Endothelial cell (in vitro differentiated cells): Measurements from ENCODE around the gene NOA1. TPM values are rescaled to one million over a fixed set of nuclear protein-coding genes. Genes with fewer than 3 reads are reported as not detected.
A peak's percentile ranks its signal among the peaks of the same experiment; 100 is the strongest.

Source experiments
- DNase-seq: peaks from one replicate; pipeline ENCODE4 v3.0.0; 2021; ENCODE audit warnings: low spot score
- H3K27ac Mint-ChIP-seq: one replicate; pipeline ENCODE4 v1.8.0; 2021; ENCODE audit warnings: mixed read lengths, inconsistent platforms; ENCODE audit not compliant: unreplicated experiment
- H3K27me3 Mint-ChIP-seq: one replicate; pipeline ENCODE4 v1.8.0; 2021; ENCODE audit warnings: mild to moderate bottlenecking, moderate library complexity, mixed read lengths, inconsistent platforms; ENCODE audit not compliant: unreplicated experiment
- H3K36me3 Mint-ChIP-seq: one replicate; pipeline ENCODE4 v1.8.0; 2021; ENCODE audit warnings: mild to moderate bottlenecking, low read depth, mixed read lengths, inconsistent platforms; ENCODE audit not compliant: unreplicated experiment
- H3K4me1 Mint-ChIP-seq: one replicate; pipeline ENCODE4 v1.8.0; 2021; ENCODE audit warnings: mild to moderate bottlenecking, mixed read lengths, inconsistent platforms; ENCODE audit not compliant: unreplicated experiment
- H3K4me3 Mint-ChIP-seq: one replicate; pipeline ENCODE4 v1.8.0; 2021; ENCODE audit warnings: mild to moderate bottlenecking, mixed read lengths, inconsistent platforms; ENCODE audit not compliant: unreplicated experiment
- H3K9me3 Mint-ChIP-seq: one replicate; pipeline ENCODE4 v1.8.0; 2021; ENCODE audit warnings: mixed read lengths, inconsistent platforms; ENCODE audit not compliant: unreplicated experiment
- total RNA-seq: library from RNA; stranded (reverse); fragmentation: NEBNext Ultra II Directional; extraction: Animal tissue kit (Norgen Biotek cat#: 25700); gene quantifications from one replicate; pipeline ENCODE4 v1.2.1, GENCODE V29; 2021; ENCODE audit not compliant: unreplicated experiment
- TF ChIP-seq, protein P1 (sequence below): fragments of 200-600 bp; sonication (generic); IDR thresholded peaks from one replicate; pipeline ENCODE4 v1.5.0; 2021; ENCODE audit warnings: antibody characterized with exemption; ENCODE audit not compliant: unreplicated experiment

NOA1 gene
- total RNA-seq, 1 donor from 2014 or later, result 20.3 TPM

DNA sequence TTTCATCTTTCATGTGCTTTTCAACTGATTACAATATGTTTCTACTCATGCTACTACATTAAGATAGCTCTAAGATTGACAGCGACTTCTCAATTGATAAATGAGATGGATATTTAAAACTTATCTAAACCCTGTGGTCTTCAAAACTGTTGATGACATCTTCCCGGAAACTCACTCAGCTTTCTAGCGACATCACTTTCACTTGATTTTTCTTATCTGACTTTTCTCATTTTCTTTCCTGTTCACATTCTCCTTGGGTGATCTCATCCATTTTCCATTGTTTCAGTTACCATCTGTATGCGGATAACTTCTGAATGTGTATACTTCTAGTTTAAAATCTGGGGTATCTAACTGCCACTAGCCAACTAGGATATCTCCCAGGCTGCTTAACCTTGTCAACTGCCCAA is 4.4 kb upstream of the NOA1 start:
- no peak for DNase-seq
- peak overlapping the region; percentile 70 for H3K27ac Mint-ChIP-seq
- H3K27me3 Mint-ChIP-seq, result peaks cover 9% of the 10 kb centered on the region
- H3K4me3 Mint-ChIP-seq, result peak overlapping the region; percentile 16
- TF ChIP-seq, protein P1, sequence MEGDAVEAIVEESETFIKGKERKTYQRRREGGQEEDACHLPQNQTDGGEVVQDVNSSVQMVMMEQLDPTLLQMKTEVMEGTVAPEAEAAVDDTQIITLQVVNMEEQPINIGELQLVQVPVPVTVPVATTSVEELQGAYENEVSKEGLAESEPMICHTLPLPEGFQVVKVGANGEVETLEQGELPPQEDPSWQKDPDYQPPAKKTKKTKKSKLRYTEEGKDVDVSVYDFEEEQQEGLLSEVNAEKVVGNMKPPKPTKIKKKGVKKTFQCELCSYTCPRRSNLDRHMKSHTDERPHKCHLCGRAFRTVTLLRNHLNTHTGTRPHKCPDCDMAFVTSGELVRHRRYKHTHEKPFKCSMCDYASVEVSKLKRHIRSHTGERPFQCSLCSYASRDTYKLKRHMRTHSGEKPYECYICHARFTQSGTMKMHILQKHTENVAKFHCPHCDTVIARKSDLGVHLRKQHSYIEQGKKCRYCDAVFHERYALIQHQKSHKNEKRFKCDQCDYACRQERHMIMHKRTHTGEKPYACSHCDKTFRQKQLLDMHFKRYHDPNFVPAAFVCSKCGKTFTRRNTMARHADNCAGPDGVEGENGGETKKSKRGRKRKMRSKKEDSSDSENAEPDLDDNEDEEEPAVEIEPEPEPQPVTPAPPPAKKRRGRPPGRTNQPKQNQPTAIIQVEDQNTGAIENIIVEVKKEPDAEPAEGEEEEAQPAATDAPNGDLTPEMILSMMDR, result no peak
- H3K4me1 Mint-ChIP-seq, result peaks cover 28% of the 10 kb centered on the region
- H3K9me3 Mint-ChIP-seq, result no peaks in the 10 kb centered on the region
- H3K36me3 Mint-ChIP-seq, result peaks cover 2% of the 10 kb centered on the region

DNA sequence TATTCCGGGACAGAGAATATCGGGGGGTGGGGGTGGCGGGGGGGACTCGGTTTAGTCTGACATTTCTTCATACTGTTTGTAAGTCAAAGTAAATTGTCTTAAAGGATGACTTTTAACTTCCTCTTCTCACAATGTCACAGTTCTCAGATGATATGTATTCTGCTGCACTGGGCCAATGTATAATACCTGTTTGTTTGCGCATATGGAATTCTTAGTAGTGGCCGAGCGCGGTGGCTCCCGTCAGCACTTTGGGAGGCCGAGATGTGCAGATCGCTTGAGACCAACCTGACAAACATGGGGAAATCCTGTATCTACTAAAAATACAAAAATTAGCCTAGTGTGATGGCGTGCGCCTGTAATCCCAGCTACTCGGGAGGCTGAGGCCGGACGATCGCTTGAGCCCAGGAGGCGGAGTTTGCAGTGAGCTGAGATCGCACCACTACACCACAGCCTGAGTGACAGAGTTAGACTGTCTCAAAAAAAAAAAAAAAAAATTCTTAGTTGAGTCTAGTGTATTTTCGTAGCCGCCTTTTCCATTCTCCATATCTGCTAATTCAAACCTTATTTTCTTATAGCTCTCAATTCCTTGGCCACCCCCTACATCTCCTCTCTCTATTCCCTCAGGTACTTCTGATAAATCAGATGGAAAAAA is 2.1 kb upstream of the NOA1 start:
- Mint-ChIP-seq H3K36me3 (peaks cover 4% of the 10 kb centered on the region), H3K27me3 (peaks cover 15% of the 10 kb centered on the region), H3K9me3 (no peaks in the 10 kb centered on the region), H3K4me3 (peak overlapping the region; percentile 99), H3K4me1 (peaks cover 35% of the 10 kb centered on the region), H3K27ac (peak overlapping the region; percentile 99)
- TF ChIP-seq, protein P1, result no peak
- DNase-seq, result peak; percentile 39

DNA sequence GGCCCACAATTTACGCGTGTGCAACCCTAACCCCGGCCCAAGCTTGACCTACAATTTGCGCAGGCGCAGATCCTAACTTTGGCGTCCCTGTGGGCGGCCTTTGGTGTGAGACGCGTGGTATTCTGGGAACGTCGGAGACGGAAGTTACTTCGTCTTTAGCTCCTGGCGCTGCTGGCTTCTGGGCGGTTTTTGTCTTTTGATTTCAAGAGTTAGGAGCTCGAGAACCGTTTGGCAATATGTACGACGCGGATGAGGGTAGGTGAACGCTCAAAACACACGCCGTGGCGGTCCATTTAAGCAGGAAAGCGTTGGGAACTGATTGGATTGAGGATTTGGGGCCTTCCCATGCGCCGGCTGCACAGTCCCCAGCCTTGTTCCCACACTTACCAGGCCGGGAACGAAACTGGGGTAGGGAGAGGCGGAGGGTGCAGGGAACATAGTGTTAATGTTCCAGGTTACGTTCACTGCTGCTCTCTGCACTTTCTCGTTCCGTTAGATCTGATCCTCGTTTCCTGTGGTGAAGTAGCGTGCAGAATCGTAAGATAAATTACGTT is 1.4 kb upstream of the NOA1 start, which contains the start of gene POLR2B:
Gene POLR2B, plus strand, starts transcription at position 147 of the 554 bp plus-strand sequence. Its CDS starts 90 bp downstream, at position 237.
- DNase-seq, result peak; percentile 93
- TF ChIP-seq, protein P1, result no peak
- Mint-ChIP-seq H3K27me3 (peaks cover 15% of the 10 kb centered on the region), H3K27ac (peak within 1 kb of the TSS; percentile 99), H3K4me1 (peaks cover 35% of the 10 kb centered on the region), H3K4me3 (peak within 1 kb of the TSS; percentile 99), H3K9me3 (no peaks in the 10 kb centered on the region), H3K36me3 (peaks cover 8% of the 10 kb centered on the region)

DNA sequence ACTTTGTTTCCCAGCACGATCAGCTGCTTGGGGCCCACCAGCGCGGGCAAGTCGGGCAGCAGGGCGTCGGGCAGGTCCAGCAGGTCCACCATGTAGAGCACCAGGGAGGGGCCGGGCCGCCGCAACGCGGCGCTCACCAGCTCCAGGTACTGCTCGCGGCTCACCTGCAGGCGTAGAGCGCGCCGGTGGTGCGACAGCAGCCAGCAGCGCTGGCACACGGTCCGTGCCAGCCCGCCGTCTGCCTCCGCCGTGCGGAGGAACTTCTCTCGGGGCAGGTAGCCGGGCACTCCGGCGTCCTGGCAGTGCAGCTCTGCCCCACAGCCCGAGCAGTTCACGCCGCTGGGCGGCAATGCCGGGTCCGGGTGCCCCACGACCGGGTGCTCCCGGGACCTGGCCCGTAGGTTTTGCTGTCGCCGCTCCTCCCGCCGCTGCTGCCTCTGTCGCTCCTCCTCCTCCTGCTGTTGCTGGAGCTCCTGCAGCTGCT is 527 bp downstream of the NOA1 start:
- H3K27me3 Mint-ChIP-seq, result peaks cover 15% of the 10 kb centered on the region
- peaks cover 25% of the 10 kb centered on the region for H3K36me3 Mint-ChIP-seq
- no peaks in the 10 kb centered on the region for H3K9me3 Mint-ChIP-seq
- TF ChIP-seq, protein P1, result no peak
- H3K4me3 Mint-ChIP-seq, result peak overlapping the region; percentile 99
- peaks cover 27% of the 10 kb centered on the region for H3K4me1 Mint-ChIP-seq
- no peak for DNase-seq
- peak overlapping the region; percentile 89 for H3K27ac Mint-ChIP-seq

DNA sequence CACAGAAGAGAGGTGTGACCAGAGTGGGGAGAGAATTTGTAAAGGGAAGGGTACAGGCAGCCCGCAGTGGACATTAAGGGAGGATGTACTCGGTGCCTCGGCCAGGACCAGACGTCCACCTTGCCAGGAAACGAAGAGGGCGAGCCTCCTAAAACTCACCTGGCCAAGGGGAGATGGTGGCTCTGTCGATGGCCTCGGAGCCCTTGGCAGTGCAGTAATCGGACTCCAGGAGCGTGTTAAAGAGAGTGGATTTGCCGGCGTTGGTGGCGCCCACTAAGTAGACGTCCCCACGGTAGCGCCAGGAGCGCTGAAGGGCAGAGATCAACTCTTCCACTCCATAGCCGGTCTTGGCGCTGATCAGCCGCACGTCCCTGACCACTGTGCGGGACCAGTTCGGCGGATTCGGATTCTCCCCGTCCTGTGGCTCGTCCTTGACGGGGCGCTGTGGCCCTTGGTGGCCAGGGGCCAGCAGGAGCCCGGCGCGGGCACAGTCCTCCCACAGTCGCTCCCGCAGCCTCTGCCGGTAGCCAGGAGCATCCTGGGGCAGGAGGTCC is 1.0 kb downstream of the NOA1 start:
- H3K27ac Mint-ChIP-seq, result peak overlapping the region; percentile 93
- no peak for DNase-seq
- H3K4me1 Mint-ChIP-seq, result peaks cover 22% of the 10 kb centered on the region
- TF ChIP-seq, protein P1, result no peak
- H3K27me3 Mint-ChIP-seq, result peaks cover 15% of the 10 kb centered on the region
- peaks cover 29% of the 10 kb centered on the region for H3K36me3 Mint-ChIP-seq
- H3K4me3 Mint-ChIP-seq, result peak overlapping the region; percentile 94
- H3K9me3 Mint-ChIP-seq, result no peaks in the 10 kb centered on the region
